Vagina (tissue), 2 donors: Measurements from ENCODE around the gene CRTC3. TPM values are rescaled to one million over a fixed set of nuclear protein-coding genes. Genes with fewer than 3 reads are reported as not detected.

ENCODE experiments used
- DNase-seq, 2 donors: peaks; one replicate each; pipeline ENCODE4 v3.0.0-alpha.2; 2017; ENCODE audit errors: extremely low spot score in 2 of 2
- H3K27ac ChIP-seq: fragments of 200-600 bp; sonication (generic); one replicate; pipeline ENCODE4 v1.5.1; 2019
- H3K27me3 ChIP-seq: fragments of 200-600 bp; sonication (generic); one replicate; pipeline ENCODE4 v1.5.1; 2019
- H3K36me3 ChIP-seq, 2 donors: fragments of 200-600 bp; sonication (generic); one replicate each; pipeline ENCODE4 v1.5.1; 2017 to 2019
- H3K4me1 ChIP-seq: fragments of 200-600 bp; sonication (generic); one replicate; pipeline ENCODE4 v1.5.1; 2019
- H3K4me3 ChIP-seq, 2 donors: fragments of 200-600 bp; sonication (generic); 1 replicate in 1 of 2; 2 replicates in 1 of 2; pipeline ENCODE4 v1.5.1; 2016 to 2019
- H3K9me3 ChIP-seq: fragments of 200-600 bp; sonication (generic); one replicate; pipeline ENCODE4 v1.5.1; 2019
- CTCF ChIP-seq, 3 experiments: fragments of 450-650 bp in 2 of 3; fragments of 200-600 bp in 1 of 3; sonication (generic) in 1 of 3; IDR thresholded peaks; one replicate each; pipeline ENCODE4 v1.5.1; 2017 to 2019; ENCODE audit warnings: antibody characterized with exemption in 3 of 3, mild to moderate bottlenecking in 2 of 3, moderate library complexity in 2 of 3
- POLR2A ChIP-seq, 2 donors: fragments of 450-650 bp; IDR thresholded peaks; one replicate each; pipeline ENCODE4 v1.6.1; 2017; ENCODE audit warnings: antibody characterized with exemption in 2 of 2, mild to moderate bottlenecking in 2 of 2, moderate library complexity in 2 of 2
- POLR2AphosphoS5 ChIP-seq, 2 donors: sonication (generic); formaldehyde crosslinking; IDR thresholded peaks; one replicate each; pipeline ENCODE4 v1.9.0; 2017; ENCODE audit warnings: antibody characterized with exemption in 2 of 2, mild to moderate bottlenecking in 2 of 2, low read depth in 1 of 2; ENCODE audit not compliant: insufficient read depth in 1 of 2
- intact Hi-C: fragments of 100-400 bp; cut with DNase I; formaldehyde crosslinking; loops from one replicate; pipeline ENCODE4 v1.15.1; 2023
- total RNA-seq: library from RNA; depleted of rRNA; stranded (reverse); fragments of >200 nt; gene quantifications from one replicate; pipeline ENCODE4 v1.2.3, GENCODE V29; 2016

CRTC3 gene
- total RNA-seq, 1 donor from 2014 or later = 43.5 TPM

DNA sequence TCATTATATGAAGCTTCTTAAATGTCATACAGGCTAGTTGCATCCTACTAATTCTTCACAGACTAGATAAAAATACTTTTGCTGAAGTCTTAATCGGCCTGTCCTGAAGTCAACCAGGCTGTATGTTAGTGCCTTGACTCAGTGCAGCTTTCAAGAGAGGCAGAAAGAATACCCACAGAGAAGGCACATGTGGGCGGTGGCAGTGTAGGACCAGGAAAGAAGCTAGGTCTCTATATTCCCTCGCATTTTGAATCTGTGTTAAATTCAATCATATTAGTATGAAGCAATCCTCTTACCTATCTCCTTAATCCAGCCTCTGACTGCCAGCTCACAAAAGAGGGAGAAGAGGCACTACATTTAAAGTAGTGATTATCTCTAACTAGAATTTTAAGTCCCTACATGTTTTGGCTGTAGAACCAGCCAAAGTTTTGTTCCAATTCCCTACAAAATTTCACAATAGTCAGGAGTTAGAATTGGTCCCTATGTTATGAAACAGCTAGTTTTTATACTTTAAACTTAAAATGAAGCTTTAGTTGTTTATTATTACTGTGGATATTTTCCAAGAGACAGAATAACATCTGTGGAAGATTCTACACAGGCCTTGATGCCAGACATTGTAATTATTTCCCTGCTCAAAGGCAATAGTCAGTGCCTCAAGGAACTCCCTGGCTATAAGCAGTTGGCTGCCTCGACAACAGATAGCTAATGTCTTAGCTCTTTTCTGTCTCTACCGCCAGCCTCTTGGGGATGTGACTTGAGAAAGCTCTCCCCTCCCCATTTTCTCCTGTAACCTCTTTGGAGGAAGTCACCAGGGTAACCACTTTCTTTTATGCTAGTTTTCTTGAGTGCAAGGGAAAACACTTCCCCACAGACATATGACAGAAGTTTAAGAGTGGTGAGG is 31.9 kb downstream of the CRTC3 start:
- H3K9me3 ChIP-seq = no peaks in the 10 kb centered on the region
- peaks cover 76% of the 10 kb centered on the region for H3K4me1 ChIP-seq
- TF ChIP-seq POLR2AphosphoS5 (IDR thresholded peaks at IDR 0.05; ENCODE audit: insufficient read depth in 1 of 2, low read depth in 1 of 2) = peak in 1 of 2 donors; percentile 83
- TF ChIP-seq CTCF (IDR thresholded peaks at IDR 0.05) = no peak
- TF ChIP-seq POLR2A (IDR thresholded peaks at IDR 0.05) = no peak
- H3K36me3 ChIP-seq = no peaks in the 10 kb centered on the region
- intact Hi-C loops = no loop called here
- no peaks in the 10 kb centered on the region for H3K27me3 ChIP-seq
- no peak overlapping the region for H3K4me3 ChIP-seq
- H3K27ac ChIP-seq = peak overlapping the region; percentile 55
- DNase-seq = no peak

GRCh38 chr15:90562669-90563068 is 32.9 kb downstream of the CRTC3 start:
- H3K9me3 ChIP-seq = no peaks in the 10 kb centered on the region
- H3K36me3 ChIP-seq = no peaks in the 10 kb centered on the region
- H3K27ac ChIP-seq = peak overlapping the region; percentile 53
- intact Hi-C loops = no loop called here
- DNase-seq = no peak
- H3K4me3 ChIP-seq = no peak overlapping the region
- TF ChIP-seq CTCF (IDR thresholded peaks at IDR 0.05) (no peak), POLR2AphosphoS5 (IDR thresholded peaks at IDR 0.05; ENCODE audit: insufficient read depth in 1 of 2, low read depth in 1 of 2) (no peak), POLR2A (IDR thresholded peaks at IDR 0.05) (no peak)
- peaks cover 65% of the 10 kb centered on the region for H3K4me1 ChIP-seq
- no peaks in the 10 kb centered on the region for H3K27me3 ChIP-seq

GRCh38 chr15:90563463-90563862 is 33.7 kb downstream of the CRTC3 start:
- Histone ChIP-seq H3K4me3 (no peak overlapping the region), H3K36me3 (no peaks in the 10 kb centered on the region), H3K9me3 (no peaks in the 10 kb centered on the region), H3K4me1 (peaks cover 58% of the 10 kb centered on the region), H3K27me3 (no peaks in the 10 kb centered on the region), H3K27ac (peak overlapping the region; percentile 53)
- intact Hi-C loops = no loop called here
- no peak for TF ChIP-seq CTCF (IDR thresholded peaks at IDR 0.05)
- no peak for TF ChIP-seq POLR2AphosphoS5 (IDR thresholded peaks at IDR 0.05; ENCODE audit: insufficient read depth in 1 of 2, low read depth in 1 of 2)
- no peak for TF ChIP-seq POLR2A (IDR thresholded peaks at IDR 0.05)
- DNase-seq = no peak

DNA sequence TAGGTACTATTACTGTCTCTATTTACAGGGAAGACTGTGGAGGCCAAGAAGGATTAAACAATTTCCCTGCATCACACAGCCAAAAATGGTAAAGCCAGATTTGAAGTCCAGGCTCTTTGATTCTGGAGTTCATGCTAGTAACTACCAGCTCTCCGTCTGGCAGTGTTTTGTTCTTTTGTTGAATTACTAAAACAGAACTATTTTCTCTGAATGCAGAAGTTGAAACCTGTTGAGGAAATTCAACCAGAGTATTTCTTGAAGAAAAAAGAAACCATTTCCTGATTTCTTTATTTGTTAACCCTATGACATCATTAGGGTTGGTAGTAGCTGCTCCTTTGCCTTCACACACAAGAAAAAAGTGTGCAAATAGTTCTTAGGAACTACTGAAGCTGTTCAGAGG is 34.3 kb downstream of the CRTC3 start:
- TF ChIP-seq CTCF (IDR thresholded peaks at IDR 0.05) (no peak), POLR2A (IDR thresholded peaks at IDR 0.05) (no peak), POLR2AphosphoS5 (IDR thresholded peaks at IDR 0.05; ENCODE audit: insufficient read depth in 1 of 2, low read depth in 1 of 2) (no peak)
- DNase-seq = no peak
- H3K27me3 ChIP-seq = no peaks in the 10 kb centered on the region
- no peaks in the 10 kb centered on the region for H3K36me3 ChIP-seq
- no peaks in the 10 kb centered on the region for H3K9me3 ChIP-seq
- intact Hi-C loops = no loop called here
- H3K27ac ChIP-seq = peak overlapping the region; percentile 12
- H3K4me3 ChIP-seq = no peak overlapping the region
- peaks cover 52% of the 10 kb centered on the region for H3K4me1 ChIP-seq

GRCh38 chr15:90564590-90564989 is 34.9 kb downstream of the CRTC3 start:
- no peak overlapping the region for H3K4me3 ChIP-seq
- peaks cover 48% of the 10 kb centered on the region for H3K4me1 ChIP-seq
- H3K27me3 ChIP-seq = no peaks in the 10 kb centered on the region
- no peak overlapping the region for H3K27ac ChIP-seq
- intact Hi-C loops = no loop called here
- H3K9me3 ChIP-seq = no peaks in the 10 kb centered on the region
- no peaks in the 10 kb centered on the region for H3K36me3 ChIP-seq
- TF ChIP-seq POLR2AphosphoS5 (IDR thresholded peaks at IDR 0.05; ENCODE audit: insufficient read depth in 1 of 2, low read depth in 1 of 2) = no peak
- TF ChIP-seq POLR2A (IDR thresholded peaks at IDR 0.05) = no peak
- no peak for TF ChIP-seq CTCF (IDR thresholded peaks at IDR 0.05)
- DNase-seq = no peak
